HCT116 (cell line): ENCODE data around the gene PSORS1C2. TPM values are rescaled to one million over a fixed set of nuclear protein-coding genes. Genes with fewer than 3 reads are reported as not detected.

Experiments
- ATAC-seq: fragments of 200-7000 bp; cut with Tn5 transposase; 2 replicates; pipeline ENCODE4 v1.9.1; 2020; ENCODE audit warnings: mild to moderate bottlenecking, moderate library complexity
- BruUV-seq: library from RNA; stranded (reverse); fragments of 400-500 nt; replicated peaks from 2 replicates; lab custom pipeline; 2021; lab: Mats Ljungman, UMichigan
- CTCF ChIA-PET: fragments of 300-600 bp; sonication (Branson Sonifier 250); formaldehyde crosslinking; loops from one replicate; lab custom pipeline; 2021; ENCODE audit warnings: antibody characterized with exemption; lab: Charles Lee
- POLR2A ChIA-PET: fragments of 300-600, 350-600 bp; sonication (Branson Sonifier 250); formaldehyde crosslinking; loops from one replicate; lab custom pipeline; 2021; ENCODE audit warnings: antibody characterized with exemption; lab: Charles Lee
- RAD21 ChIA-PET, 2 experiments: fragments of 300-600 bp; sonication (Branson Sonifier 250); formaldehyde crosslinking; loops; one replicate each; lab custom pipeline; 2023; ENCODE audit warnings: low total read pairs in 2 of 2; ENCODE audit not compliant: uncharacterized antibody in 2 of 2, unreplicated experiment in 2 of 2, low non-redundant PET in 1 of 2; lab: Charles Lee
- DNase-seq: peaks from one replicate; pipeline ENCODE4 v3.0.0-alpha.2; 2010; ENCODE audit warnings: low read depth, low spot score
- H2AFZ ChIP-seq: fragments of 200-600 bp; shearing (Covaris generic), sonication (generic); 2 replicates; pipeline ENCODE4 v1.6.1; 2017; ENCODE audit warnings: low read depth, mixed run types, mixed read lengths, antibody characterized with exemption, low read length; ENCODE audit not compliant: poor library complexity, severe bottlenecking
- H3K27ac ChIP-seq: 2 replicates; pipeline ENCODE4 v1.5.1; 2012; ENCODE audit warnings: low read depth, low read length
- H3K27me3 ChIP-seq: fragments of 200-600 bp; sonication (generic); 2 replicates; pipeline ENCODE4 v1.6.1; 2016; ENCODE audit warnings: mixed run types, low read length, mixed read lengths; ENCODE audit not compliant: insufficient read depth
- H3K36me3 ChIP-seq, 2 experiments: fragments of 200-500 bp in 1 of 2; fragments of 200-600 bp in 1 of 2; sonication (Bioruptor generic) in 1 of 2; sonication (generic) in 1 of 2; 2 replicates each; pipeline versions ENCODE4 v1.5.1 to v1.6.1; 2014 to 2016; ENCODE audit warnings: low read length in 2 of 2, inconsistent platforms in 1 of 2, mixed read lengths in 1 of 2, mixed run types in 1 of 2; ENCODE audit not compliant: insufficient read depth in 2 of 2, control insufficient read depth in 1 of 2
- H3K4me1 ChIP-seq, 2 experiments: fragments of 200-600 bp in 1 of 2; sonication (generic) in 1 of 2; 2 replicates each; pipeline versions ENCODE4 v1.5.1 to v1.6.1; 2012 to 2017; ENCODE audit warnings: low read length in 2 of 2, inconsistent platforms in 1 of 2, mild to moderate bottlenecking in 1 of 2, mixed read lengths in 1 of 2, mixed run types in 1 of 2, moderate library complexity in 1 of 2; ENCODE audit not compliant: insufficient read depth in 2 of 2, control insufficient read depth in 1 of 2
- H3K4me2 ChIP-seq: fragments of 200-600 bp; sonication (generic); 2 replicates; pipeline ENCODE4 v1.6.1; 2017; ENCODE audit warnings: mixed run types, low read length, mixed read lengths
- H3K4me3 ChIP-seq, 2 experiments: fragments of 200-600 bp in 1 of 2; sonication (generic) in 1 of 2; replicated peaks in 1 of 2; 2 replicates each; pipeline ENCODE4 v1.5.1; 2011 to 2016; ENCODE audit warnings: low read length in 2 of 2, control low read depth in 1 of 2, low read depth in 1 of 2, mild to moderate bottlenecking in 1 of 2, mixed read lengths in 1 of 2, mixed run types in 1 of 2
- H3K79me2 ChIP-seq: fragments of 200-600 bp; sonication (generic); 2 replicates; pipeline ENCODE4 v1.6.1; 2017; ENCODE audit warnings: mild to moderate bottlenecking, mixed run types, low read length, moderate library complexity, mixed read lengths; ENCODE audit not compliant: insufficient read depth
- H3K9ac ChIP-seq: fragments of 200-600 bp; sonication (generic); 2 replicates; pipeline ENCODE4 v1.6.1; 2016; ENCODE audit warnings: low read length, mixed read lengths
- H3K9me2 ChIP-seq: fragments of 200-600 bp; sonication (generic), shearing (Covaris generic); 2 replicates; pipeline ENCODE4 v1.6.1; 2017; ENCODE audit warnings: mixed run types, mild to moderate bottlenecking, moderate library complexity; ENCODE audit not compliant: insufficient read depth
- H3K9me3 ChIP-seq, 2 experiments: fragments of 200-500 bp in 1 of 2; fragments of 200-600 bp in 1 of 2; sonication (Bioruptor generic) in 1 of 2; sonication (generic) in 1 of 2; 2 replicates each; pipeline ENCODE4 v1.6.1; 2014 to 2017; ENCODE audit warnings: low read length in 2 of 2, mixed read lengths in 2 of 2, inconsistent platforms in 1 of 2, low read depth in 1 of 2, mild to moderate bottlenecking in 1 of 2, mixed run types in 1 of 2, moderate library complexity in 1 of 2; ENCODE audit not compliant: control insufficient read depth in 1 of 2, insufficient read depth in 1 of 2
- H4K20me1 ChIP-seq: fragments of 200-600 bp; sonication (generic), shearing (Covaris generic); 2 replicates; pipeline ENCODE4 v1.6.1; 2017; ENCODE audit warnings: mixed run types, mild to moderate bottlenecking, moderate library complexity; ENCODE audit not compliant: insufficient read depth
- CEBPB ChIP-seq: IDR thresholded peaks from 2 replicates; pipeline ENCODE4 v1.6.1; 2012; ENCODE audit warnings: low read depth
- CTCF ChIP-seq, 3 experiments: fragments of 200-600 bp in 1 of 3; sonication (generic) in 1 of 3; IDR thresholded peaks in 2 of 3; conservative IDR thresholded peaks in 1 of 3; 2 replicates each; pipeline ENCODE4 v1.5.1; 2012 to 2017; ENCODE audit warnings: low read depth in 2 of 3, low read length in 2 of 3, antibody characterized with exemption in 1 of 3, borderline replicate concordance in 1 of 3, control low read depth in 1 of 3, mild to moderate bottlenecking in 1 of 3, mixed read lengths in 1 of 3, mixed run types in 1 of 3, moderate library complexity in 1 of 3; ENCODE audit not compliant: insufficient read depth in 1 of 3
- EGR1 ChIP-seq: IDR thresholded peaks from 2 replicates; pipeline ENCODE4 v1.6.1; 2012; ENCODE audit warnings: low read depth
- ELF1 ChIP-seq: IDR thresholded peaks from 2 replicates; pipeline ENCODE4 v1.6.1; 2012; ENCODE audit warnings: low read depth, borderline replicate concordance
- EZH2 ChIP-seq: fragments of 200-600 bp; sonication (generic); IDR thresholded peaks from 2 replicates; pipeline ENCODE4 v1.6.1; 2017; ENCODE audit warnings: antibody characterized with exemption, mixed run types
- FOSL1 ChIP-seq: IDR thresholded peaks from 2 replicates; pipeline ENCODE4 v1.6.1; 2012; ENCODE audit warnings: low read depth
- JUND ChIP-seq: IDR thresholded peaks from 2 replicates; pipeline ENCODE4 v1.6.1; 2012
- MAX ChIP-seq: IDR thresholded peaks from 2 replicates; pipeline ENCODE4 v1.6.1; 2012
- POLR2A ChIP-seq: IDR thresholded peaks from 2 replicates; pipeline ENCODE4 v1.7.0; 2011; ENCODE audit warnings: borderline replicate concordance; ENCODE audit not compliant: insufficient read depth, insufficient read length; ENCODE audit errors: extremely low read depth
- POLR2AphosphoS5 ChIP-seq: IDR thresholded peaks from 2 replicates; pipeline ENCODE4 v1.6.1; 2011; ENCODE audit warnings: mild to moderate bottlenecking, low read depth, low read length, moderate library complexity
- SP1 ChIP-seq: IDR thresholded peaks from 2 replicates; pipeline ENCODE4 v1.6.1; 2012; ENCODE audit warnings: low read depth
- SRF ChIP-seq: IDR thresholded peaks from 2 replicates; pipeline ENCODE4 v1.6.1; 2012; ENCODE audit warnings: low read depth
- TCF7L2 ChIP-seq: IDR thresholded peaks from 2 replicates; pipeline ENCODE4 v1.7.0; 2011; ENCODE audit warnings: borderline replicate concordance, inconsistent platforms; ENCODE audit not compliant: insufficient read depth, insufficient read length; ENCODE audit errors: extremely low read depth
- YY1 ChIP-seq: IDR thresholded peaks from 2 replicates; pipeline ENCODE4 v1.6.1; 2011; ENCODE audit warnings: low read length, low read depth, moderate library complexity, mild to moderate bottlenecking; ENCODE audit not compliant: insufficient replicate concordance; ENCODE audit errors: extremely low read depth
- ZFX ChIP-seq: fragments of 450-650 bp; IDR thresholded peaks from 2 replicates; pipeline ENCODE4 v1.6.1; 2017
- intact Hi-C: fragments of 100-400 bp; cut with micrococcal nuclease; formaldehyde crosslinking; loops from 2 replicates; pipeline ENCODE4 v1.10.0; 2022
- total RNA-seq: library from RNA; stranded (reverse); gene quantifications from one replicate; pipeline ENCODE4 v1.2.1, GENCODE V29; 2021; ENCODE audit not compliant: unreplicated experiment
- TF ChIP-seq, protein P1 (sequence below): IDR thresholded peaks from 2 replicates; pipeline ENCODE4 v1.6.1; 2012; ENCODE audit warnings: low read depth

The PSORS1C2 gene
- total RNA-seq, 1 experiment from 2014 or later = not detected

GRCh38 chr6:31132806-31133205 lies 6.1 kb downstream of the PSORS1C2 start:
- ATAC-seq = no peak
- no peaks in the 10 kb centered on the region for H3K9me3 ChIP-seq
- BruUV-seq = no TSS peak
- no peak overlapping the region for H2AFZ ChIP-seq
- intact Hi-C loops = no loop called here
- no peaks in the 10 kb centered on the region for H3K36me3 ChIP-seq
- no peak overlapping the region for H3K27ac ChIP-seq
- H3K9me2 ChIP-seq = no peaks in the 10 kb centered on the region
- CTCF ChIA-PET = interaction anchor here (0.9 kb wide), 1 partner anchor 18 kb away, joined by 4 read pairs; the partner anchor contains the start of gene PSORS1C1
- TF ChIP-seq EGR1 (no peak), MAX (no peak), CTCF (IDR thresholded peaks at IDR 0.05 in 2 of 3, conservative IDR thresholded peaks at IDR 0.05 in 1 of 3; ENCODE audit: borderline replicate concordance in 1 of 3, insufficient read depth in 1 of 3, low read depth in 2 of 3, low read length in 2 of 3) (no peak), POLR2A (no peak), SP1 (no peak), FOSL1 (no peak), SRF (no peak), YY1 (no peak), EZH2 (no peak), TCF7L2 (no peak), ZFX (no peak), ELF1 (no peak), CEBPB (no peak), POLR2AphosphoS5 (no peak), JUND (no peak)
- TF ChIP-seq, protein P1, sequence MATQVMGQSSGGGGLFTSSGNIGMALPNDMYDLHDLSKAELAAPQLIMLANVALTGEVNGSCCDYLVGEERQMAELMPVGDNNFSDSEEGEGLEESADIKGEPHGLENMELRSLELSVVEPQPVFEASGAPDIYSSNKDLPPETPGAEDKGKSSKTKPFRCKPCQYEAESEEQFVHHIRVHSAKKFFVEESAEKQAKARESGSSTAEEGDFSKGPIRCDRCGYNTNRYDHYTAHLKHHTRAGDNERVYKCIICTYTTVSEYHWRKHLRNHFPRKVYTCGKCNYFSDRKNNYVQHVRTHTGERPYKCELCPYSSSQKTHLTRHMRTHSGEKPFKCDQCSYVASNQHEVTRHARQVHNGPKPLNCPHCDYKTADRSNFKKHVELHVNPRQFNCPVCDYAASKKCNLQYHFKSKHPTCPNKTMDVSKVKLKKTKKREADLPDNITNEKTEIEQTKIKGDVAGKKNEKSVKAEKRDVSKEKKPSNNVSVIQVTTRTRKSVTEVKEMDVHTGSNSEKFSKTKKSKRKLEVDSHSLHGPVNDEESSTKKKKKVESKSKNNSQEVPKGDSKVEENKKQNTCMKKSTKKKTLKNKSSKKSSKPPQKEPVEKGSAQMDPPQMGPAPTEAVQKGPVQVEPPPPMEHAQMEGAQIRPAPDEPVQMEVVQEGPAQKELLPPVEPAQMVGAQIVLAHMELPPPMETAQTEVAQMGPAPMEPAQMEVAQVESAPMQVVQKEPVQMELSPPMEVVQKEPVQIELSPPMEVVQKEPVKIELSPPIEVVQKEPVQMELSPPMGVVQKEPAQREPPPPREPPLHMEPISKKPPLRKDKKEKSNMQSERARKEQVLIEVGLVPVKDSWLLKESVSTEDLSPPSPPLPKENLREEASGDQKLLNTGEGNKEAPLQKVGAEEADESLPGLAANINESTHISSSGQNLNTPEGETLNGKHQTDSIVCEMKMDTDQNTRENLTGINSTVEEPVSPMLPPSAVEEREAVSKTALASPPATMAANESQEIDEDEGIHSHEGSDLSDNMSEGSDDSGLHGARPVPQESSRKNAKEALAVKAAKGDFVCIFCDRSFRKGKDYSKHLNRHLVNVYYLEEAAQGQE = no peak
- RAD21 ChIA-PET = interaction anchor here in 1 of 2 experiments (0.7 kb wide), 1 partner anchor 20 kb away, joined by 6 read pairs; no protein-coding TSS in a partner anchor
- no peaks in the 10 kb centered on the region for H4K20me1 ChIP-seq
- no peak overlapping the region for H3K4me2 ChIP-seq
- no peaks in the 10 kb centered on the region for H3K79me2 ChIP-seq
- DNase-seq = no peak
- H3K4me3 ChIP-seq = no peak overlapping the region
- POLR2A ChIA-PET = no interaction called here
- peaks cover 3 to 9% of the 10 kb centered on the region in 2 experiments; a peak in 3 of 4 replicates for H3K4me1 ChIP-seq
- no peaks in the 10 kb centered on the region for H3K27me3 ChIP-seq
- H3K9ac ChIP-seq = no peak overlapping the region
